Testis (tissue), 3 donors: Measurements from ENCODE around the gene FHOD3. TPM values are rescaled to one million over a fixed set of nuclear protein-coding genes. Genes with fewer than 3 reads are reported as not detected.

ENCODE experiments used
- DNase-seq: peaks from one replicate; pipeline ENCODE4 v3.0.0-alpha.2; 2019
- H3K27ac ChIP-seq, 2 donors: fragments of 200-600 bp; sonication (generic); one replicate each; pipeline ENCODE4 v1.5.1; 2019
- H3K27me3 ChIP-seq: fragments of 200-600 bp; sonication (generic); one replicate; pipeline ENCODE4 v1.5.1; 2019
- H3K36me3 ChIP-seq: fragments of 200-600 bp; sonication (generic); one replicate; pipeline ENCODE4 v1.5.1; 2017; ENCODE audit warnings: low read depth; ENCODE audit errors: missing control alignments
- H3K4me1 ChIP-seq: fragments of 200-600 bp; sonication (generic); one replicate; pipeline ENCODE4 v1.5.1; 2019
- H3K4me3 ChIP-seq, 2 donors: fragments of 200-600 bp; sonication (generic); one replicate each; pipeline ENCODE4 v1.5.1; 2017 to 2019
- H3K9me3 ChIP-seq: fragments of 200-600 bp; sonication (generic); one replicate; pipeline ENCODE4 v1.5.1; 2017
- POLR2A ChIP-seq: fragments of 450-650 bp; IDR thresholded peaks from one replicate; pipeline ENCODE4 v1.6.1; 2017; ENCODE audit warnings: antibody characterized with exemption, mild to moderate bottlenecking, moderate library complexity
- WGBS, 2 donors: methylation state at CpG; one replicate each; pipeline ENCODE4 v1.1.5; 2018; 5-methylcytosine and 5-hydroxymethylcytosine counted together
- intact Hi-C: fragments of 100-400 bp; cut with DNase I; formaldehyde crosslinking; loops from one replicate; pipeline ENCODE4 v1.15.1; 2023; ENCODE audit warnings: low total_unique reads
- polyA plus RNA-seq: library from polyadenylated mRNA; stranded (reverse); fragments of 350-450 nt; fragmentation: Illumina TruSeq; extraction: RNeasy Lipid Tissue Mini Kit (QIAGEN cat#74804); gene quantifications from one replicate; pipeline ENCODE4 v1.2.3, GENCODE V29; 2014; ENCODE audit warnings: low read depth, low replicate concordance; ENCODE audit not compliant: insufficient read depth
- total RNA-seq, 2 donors: library from RNA; depleted of rRNA; stranded (reverse); fragments of >200 nt; gene quantifications; one replicate each; pipeline ENCODE4 v1.2.3, GENCODE V29; 2016
- TF ChIP-seq, protein P1 (sequence below), 3 experiments: fragments of 450-650 bp in 2 of 3; fragments of 200-600 bp in 1 of 3; sonication (generic) in 1 of 3; IDR thresholded peaks; one replicate each; pipeline ENCODE4 v1.5.1; 2016 to 2019; ENCODE audit warnings: antibody characterized with exemption in 3 of 3, mild to moderate bottlenecking in 2 of 3, moderate library complexity in 1 of 3

The FHOD3 gene
- total and polyA plus RNA-seq, 3 donors from 2014 or later, result 6.5 to 46.8 (median 37.3) TPM

DNA sequence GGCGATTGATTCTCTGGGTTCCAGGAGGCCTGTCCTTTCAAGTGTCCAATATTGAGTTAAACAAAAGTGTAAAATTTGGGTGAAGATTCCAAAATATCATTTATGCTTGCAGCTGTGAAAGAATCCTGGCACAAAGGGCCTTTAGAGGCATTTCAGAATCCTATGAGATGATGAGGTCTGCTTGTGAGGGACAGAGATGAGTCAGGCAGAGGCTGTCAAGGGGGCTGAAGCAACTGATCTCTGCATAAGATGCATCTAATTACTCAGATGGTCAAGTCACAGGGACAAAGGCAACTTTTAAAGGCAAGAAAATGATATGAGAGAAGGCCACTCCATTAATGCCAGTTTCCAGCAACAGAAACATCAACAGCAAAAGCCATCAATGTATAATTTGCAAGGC is 78.8 kb downstream of the FHOD3 start:
- H3K4me3 ChIP-seq, result no peak overlapping the region
- TF ChIP-seq, protein P1, sequence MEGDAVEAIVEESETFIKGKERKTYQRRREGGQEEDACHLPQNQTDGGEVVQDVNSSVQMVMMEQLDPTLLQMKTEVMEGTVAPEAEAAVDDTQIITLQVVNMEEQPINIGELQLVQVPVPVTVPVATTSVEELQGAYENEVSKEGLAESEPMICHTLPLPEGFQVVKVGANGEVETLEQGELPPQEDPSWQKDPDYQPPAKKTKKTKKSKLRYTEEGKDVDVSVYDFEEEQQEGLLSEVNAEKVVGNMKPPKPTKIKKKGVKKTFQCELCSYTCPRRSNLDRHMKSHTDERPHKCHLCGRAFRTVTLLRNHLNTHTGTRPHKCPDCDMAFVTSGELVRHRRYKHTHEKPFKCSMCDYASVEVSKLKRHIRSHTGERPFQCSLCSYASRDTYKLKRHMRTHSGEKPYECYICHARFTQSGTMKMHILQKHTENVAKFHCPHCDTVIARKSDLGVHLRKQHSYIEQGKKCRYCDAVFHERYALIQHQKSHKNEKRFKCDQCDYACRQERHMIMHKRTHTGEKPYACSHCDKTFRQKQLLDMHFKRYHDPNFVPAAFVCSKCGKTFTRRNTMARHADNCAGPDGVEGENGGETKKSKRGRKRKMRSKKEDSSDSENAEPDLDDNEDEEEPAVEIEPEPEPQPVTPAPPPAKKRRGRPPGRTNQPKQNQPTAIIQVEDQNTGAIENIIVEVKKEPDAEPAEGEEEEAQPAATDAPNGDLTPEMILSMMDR (IDR thresholded peaks at IDR 0.05), result no peak
- TF ChIP-seq POLR2A, result no peak
- H3K9me3 ChIP-seq, result no peaks in the 10 kb centered on the region
- no peak overlapping the region for H3K27ac ChIP-seq
- DNase-seq, result no peak
- H3K36me3 ChIP-seq, result no peaks in the 10 kb centered on the region
- 83 to 90% methylated on average over 1 of the region's 1 CpG for WGBS, 2 donors
- intact Hi-C loops, result no loop called here
- no peaks in the 10 kb centered on the region for H3K27me3 ChIP-seq
- H3K4me1 ChIP-seq, result no peaks in the 10 kb centered on the region

DNA sequence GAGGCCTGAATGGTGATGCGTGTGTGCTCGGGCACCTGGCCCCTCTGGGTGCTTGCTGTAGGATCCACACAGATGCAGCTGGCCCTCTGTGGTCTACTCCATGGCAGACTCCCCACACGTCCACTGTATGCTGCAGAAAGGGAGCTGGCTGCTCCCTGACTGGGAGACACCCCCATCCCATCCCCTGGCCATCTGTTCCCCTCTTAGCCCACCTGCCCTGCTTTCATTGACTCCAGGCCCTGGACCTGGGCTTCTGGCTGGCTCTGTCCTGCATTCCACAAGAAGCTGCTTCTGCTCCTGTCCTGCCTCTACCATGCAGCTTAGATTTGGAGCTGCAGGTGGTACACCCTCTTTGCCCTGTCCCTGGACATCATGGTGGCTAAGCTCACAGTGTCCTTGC is 80.1 kb downstream of the FHOD3 start:
- no peak for TF ChIP-seq POLR2A
- TF ChIP-seq, protein P1 (IDR thresholded peaks at IDR 0.05), result no peak
- no peak overlapping the region for H3K27ac ChIP-seq
- no peak overlapping the region for H3K4me3 ChIP-seq
- intact Hi-C loops, result no loop called here
- no peaks in the 10 kb centered on the region for H3K27me3 ChIP-seq
- WGBS, 2 donors, result 85 to 97% methylated on average over 3 of the region's 3 CpGs
- H3K9me3 ChIP-seq, result no peaks in the 10 kb centered on the region
- no peaks in the 10 kb centered on the region for H3K36me3 ChIP-seq
- no peaks in the 10 kb centered on the region for H3K4me1 ChIP-seq
- no peak for DNase-seq

- no peaks in the 10 kb centered on the region for H3K9me3 ChIP-seq
- no peaks in the 10 kb centered on the region for H3K36me3 ChIP-seq
- intact Hi-C loops, result no loop called here
- H3K27ac ChIP-seq, result no peak overlapping the region
- TF ChIP-seq, protein P1 (IDR thresholded peaks at IDR 0.05), result no peak
- no peak for TF ChIP-seq POLR2A
- no peak for DNase-seq
- H3K4me3 ChIP-seq, result no peak overlapping the region
- WGBS, 2 donors, result 88 to 93% methylated on average over 2 of the region's 2 CpGs
- no peaks in the 10 kb centered on the region for H3K27me3 ChIP-seq
- H3K4me1 ChIP-seq, result no peaks in the 10 kb centered on the region
Measured at GRCh38 chr18:36378205-36378604, 80.7 kb downstream of the FHOD3 start.

GRCh38 chr18:36379435-36379984 is 82.0 kb downstream of the FHOD3 start:
- no peaks in the 10 kb centered on the region for H3K9me3 ChIP-seq
- H3K4me3 ChIP-seq, result no peak overlapping the region
- DNase-seq, result no peak
- H3K36me3 ChIP-seq, result no peaks in the 10 kb centered on the region
- intact Hi-C loops, result no loop called here
- H3K27ac ChIP-seq, result no peak overlapping the region
- no peak for TF ChIP-seq POLR2A
- TF ChIP-seq, protein P1 (IDR thresholded peaks at IDR 0.05), result no peak
- H3K27me3 ChIP-seq, result no peaks in the 10 kb centered on the region
- 56 to 71% methylated on average over 2 of the region's 2 CpGs for WGBS, 2 donors
- no peaks in the 10 kb centered on the region for H3K4me1 ChIP-seq

DNA sequence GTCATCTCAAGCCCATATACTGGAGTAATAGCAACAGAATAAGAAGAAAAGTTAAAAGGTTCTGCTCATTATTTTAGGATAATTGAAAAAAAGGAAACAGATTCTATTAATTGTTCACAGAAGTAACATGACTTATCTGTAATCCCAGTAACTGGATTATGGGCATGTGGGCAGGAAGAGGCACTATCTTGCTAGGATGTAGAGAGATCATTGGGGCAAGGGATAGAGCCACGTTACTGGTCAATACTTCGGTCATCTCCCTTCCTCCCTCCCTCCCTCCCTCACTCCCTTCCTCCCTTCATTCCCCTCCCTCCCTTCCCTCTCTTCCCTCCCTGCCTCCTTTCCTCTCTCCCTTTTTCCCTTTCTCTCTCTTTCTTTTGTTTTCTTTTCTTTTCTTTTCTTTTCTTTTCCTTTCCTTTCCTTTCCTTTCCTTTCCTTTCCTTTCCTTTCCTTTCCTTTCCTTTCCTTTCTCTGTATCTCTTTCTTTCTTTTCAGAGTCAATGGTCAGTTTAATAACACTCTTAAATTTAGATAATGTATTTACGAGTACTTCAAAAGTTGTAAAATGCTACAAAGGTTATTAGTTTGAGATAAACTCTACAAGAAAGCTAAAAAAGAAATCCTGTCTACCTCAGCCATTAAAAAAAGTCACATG is 82.8 kb downstream of the FHOD3 start:
- H3K4me1 ChIP-seq, result no peaks in the 10 kb centered on the region
- H3K27ac ChIP-seq, result no peak overlapping the region
- WGBS, 2 donors, result 63 to 70% methylated on average over 3 of the region's 3 CpGs
- TF ChIP-seq, protein P1 (IDR thresholded peaks at IDR 0.05), result no peak
- no peak for TF ChIP-seq POLR2A
- no peaks in the 10 kb centered on the region for H3K27me3 ChIP-seq
- no peaks in the 10 kb centered on the region for H3K36me3 ChIP-seq
- intact Hi-C loops, result no loop called here
- DNase-seq, result no peak
- no peak overlapping the region for H3K4me3 ChIP-seq
- no peaks in the 10 kb centered on the region for H3K9me3 ChIP-seq
